ENCODE data around the gene GSK3A.

DNA sequence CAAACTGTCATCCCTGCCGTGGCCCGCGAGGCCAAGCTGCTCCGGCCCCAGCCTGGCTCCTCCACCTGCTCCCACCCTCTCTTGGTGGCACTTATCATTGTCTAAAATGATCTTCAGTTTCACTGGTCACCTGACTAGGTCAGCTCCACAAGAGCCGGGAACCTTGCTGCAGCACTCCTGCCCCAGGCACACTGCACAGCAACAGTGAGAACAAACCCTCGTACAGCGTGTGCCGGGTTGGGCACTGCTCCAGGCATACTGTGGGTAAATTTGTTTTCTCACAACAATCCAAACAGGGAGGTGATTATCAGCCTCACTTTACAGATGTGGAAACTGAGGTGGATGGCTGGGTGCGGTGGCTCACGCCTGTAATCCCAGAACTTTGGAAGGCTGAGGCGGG lies 33.8 kb downstream of the GSK3A start:
- TF ChIP-seq, protein P1, sequence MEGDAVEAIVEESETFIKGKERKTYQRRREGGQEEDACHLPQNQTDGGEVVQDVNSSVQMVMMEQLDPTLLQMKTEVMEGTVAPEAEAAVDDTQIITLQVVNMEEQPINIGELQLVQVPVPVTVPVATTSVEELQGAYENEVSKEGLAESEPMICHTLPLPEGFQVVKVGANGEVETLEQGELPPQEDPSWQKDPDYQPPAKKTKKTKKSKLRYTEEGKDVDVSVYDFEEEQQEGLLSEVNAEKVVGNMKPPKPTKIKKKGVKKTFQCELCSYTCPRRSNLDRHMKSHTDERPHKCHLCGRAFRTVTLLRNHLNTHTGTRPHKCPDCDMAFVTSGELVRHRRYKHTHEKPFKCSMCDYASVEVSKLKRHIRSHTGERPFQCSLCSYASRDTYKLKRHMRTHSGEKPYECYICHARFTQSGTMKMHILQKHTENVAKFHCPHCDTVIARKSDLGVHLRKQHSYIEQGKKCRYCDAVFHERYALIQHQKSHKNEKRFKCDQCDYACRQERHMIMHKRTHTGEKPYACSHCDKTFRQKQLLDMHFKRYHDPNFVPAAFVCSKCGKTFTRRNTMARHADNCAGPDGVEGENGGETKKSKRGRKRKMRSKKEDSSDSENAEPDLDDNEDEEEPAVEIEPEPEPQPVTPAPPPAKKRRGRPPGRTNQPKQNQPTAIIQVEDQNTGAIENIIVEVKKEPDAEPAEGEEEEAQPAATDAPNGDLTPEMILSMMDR (IDR thresholded peaks at IDR 0.05; ENCODE audit: poor library complexity), result no peak
- TF ChIP-seq EZH2 (IDR thresholded peaks at IDR 0.05; ENCODE audit: borderline replicate concordance), result no peak
